GM10248 (cell line): Measurements from ENCODE around the gene WBP2.

ENCODE experiments used
- CTCF ChIA-PET: fragments of 300-600 bp; sonication (Branson Sonifier 250); formaldehyde crosslinking; extraction: SDS; loops from one replicate; lab custom pipeline; 2021; ENCODE audit warnings: antibody characterized with exemption; lab: Yijun Ruan, JAX
- POLR2A ChIA-PET: fragments of 350-650 bp; sonication (Branson Sonifier 250); formaldehyde crosslinking; extraction: SDS; loops from one replicate; lab custom pipeline; 2020; ENCODE audit warnings: antibody characterized with exemption; lab: Yijun Ruan, JAX
- DNase-seq: peaks from one replicate; pipeline ENCODE4 v3.0.0; 2012; ENCODE audit errors: extremely low spot score
- TF ChIP-seq, protein P1 (sequence below): IDR thresholded peaks from 2 replicates; pipeline ENCODE4 v1.5.1; 2012; ENCODE audit warnings: mild to moderate bottlenecking, low read depth; ENCODE audit errors: extremely low read depth, missing control alignments, control extremely low read depth

WBP2 gene

DNA sequence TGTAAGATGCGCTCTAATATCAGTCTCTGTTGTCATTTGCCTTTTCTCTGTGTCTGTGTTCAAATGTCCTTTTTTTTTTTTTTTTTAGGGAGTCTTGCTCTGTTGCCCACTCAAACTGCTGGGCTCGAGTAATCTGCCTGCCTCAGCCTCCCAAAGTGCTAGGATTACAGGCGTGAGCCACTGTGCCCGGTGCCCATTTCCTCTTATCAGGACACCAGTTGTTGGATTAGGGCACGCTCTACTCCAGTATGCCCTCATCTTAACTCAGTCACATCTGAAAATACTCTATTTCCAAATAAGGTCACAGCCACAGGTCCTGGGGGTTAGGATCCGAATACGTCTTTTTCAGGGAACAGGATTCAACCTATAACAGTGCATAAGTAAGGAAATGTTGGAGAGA, 25.1 kb upstream of the WBP2 start:
- ChIA-PET CTCF (interaction anchor here (1.6 to 3.7 kb wide), 2 partner anchors 16 to 18 kb away, joined by 15 to 27 read pairs; partner anchors contain the start of gene TRIM65), POLR2A (no interaction called here)
- TF ChIP-seq, protein P1, sequence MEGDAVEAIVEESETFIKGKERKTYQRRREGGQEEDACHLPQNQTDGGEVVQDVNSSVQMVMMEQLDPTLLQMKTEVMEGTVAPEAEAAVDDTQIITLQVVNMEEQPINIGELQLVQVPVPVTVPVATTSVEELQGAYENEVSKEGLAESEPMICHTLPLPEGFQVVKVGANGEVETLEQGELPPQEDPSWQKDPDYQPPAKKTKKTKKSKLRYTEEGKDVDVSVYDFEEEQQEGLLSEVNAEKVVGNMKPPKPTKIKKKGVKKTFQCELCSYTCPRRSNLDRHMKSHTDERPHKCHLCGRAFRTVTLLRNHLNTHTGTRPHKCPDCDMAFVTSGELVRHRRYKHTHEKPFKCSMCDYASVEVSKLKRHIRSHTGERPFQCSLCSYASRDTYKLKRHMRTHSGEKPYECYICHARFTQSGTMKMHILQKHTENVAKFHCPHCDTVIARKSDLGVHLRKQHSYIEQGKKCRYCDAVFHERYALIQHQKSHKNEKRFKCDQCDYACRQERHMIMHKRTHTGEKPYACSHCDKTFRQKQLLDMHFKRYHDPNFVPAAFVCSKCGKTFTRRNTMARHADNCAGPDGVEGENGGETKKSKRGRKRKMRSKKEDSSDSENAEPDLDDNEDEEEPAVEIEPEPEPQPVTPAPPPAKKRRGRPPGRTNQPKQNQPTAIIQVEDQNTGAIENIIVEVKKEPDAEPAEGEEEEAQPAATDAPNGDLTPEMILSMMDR, result no peak
- no peak for DNase-seq

DNA sequence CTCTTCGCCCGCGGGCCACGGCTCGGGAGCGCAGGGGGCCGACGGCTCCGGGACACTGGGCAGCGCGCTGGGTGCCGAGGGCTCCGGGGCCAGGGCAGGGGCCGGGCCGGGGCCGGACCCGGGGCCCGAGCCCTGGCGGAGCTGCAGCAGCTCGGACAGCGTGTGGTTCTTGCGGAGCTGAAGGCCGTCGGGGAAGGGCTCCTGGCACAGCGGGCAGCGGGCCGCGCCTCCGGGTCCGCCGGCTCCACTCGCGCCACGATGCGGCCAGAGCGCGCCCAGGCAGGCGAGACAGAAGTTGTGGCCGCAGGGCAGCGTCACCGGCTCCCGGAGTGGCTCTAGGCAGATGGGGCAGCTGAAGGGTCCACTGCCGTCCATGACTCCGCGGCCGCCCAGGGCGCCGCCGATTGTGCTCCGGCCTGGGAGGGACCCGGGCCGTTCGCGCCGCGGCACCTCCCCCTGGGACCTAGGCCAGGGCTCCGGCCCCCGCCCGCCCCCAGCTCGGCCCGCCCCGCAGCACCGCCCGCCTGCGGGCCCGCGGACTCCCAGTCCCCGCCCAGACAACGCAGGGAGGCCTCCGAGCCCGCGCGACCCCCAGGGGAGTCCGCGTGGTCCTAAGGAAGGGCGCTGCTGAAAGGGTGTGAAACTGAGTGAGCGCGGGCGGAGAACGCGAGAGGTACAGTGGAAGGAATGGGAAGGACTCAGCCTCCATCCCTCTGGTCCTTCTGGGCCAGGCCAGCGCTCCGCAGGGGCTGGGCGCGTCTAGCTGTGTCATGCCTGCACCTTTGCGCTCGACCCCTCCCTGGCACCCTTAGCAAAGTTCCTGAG, 23.3 kb upstream of the WBP2 start, which contains the start of gene TRIM47:
Gene TRIM47, minus strand, starts transcription at position 408 of the 825 bp plus-strand sequence. Its CDS starts 33 bp downstream, at position 375.
- ChIA-PET POLR2A (interaction anchor here (0.5 to 0.6 kb wide), 2 partner anchors 108 to 182 kb away, joined by 3 to 5 read pairs; no protein-coding TSS in a partner anchor), CTCF (interaction anchor here (0.7 to 3.7 kb wide), 11 partner anchors 9 to 475 kb away, joined by 3 to 27 read pairs (median 5); partner anchors contain the start of genes PRPSAP1, TRIM65 and WBP2)
- no peak for DNase-seq
- TF ChIP-seq, protein P1, result no peak

DNA sequence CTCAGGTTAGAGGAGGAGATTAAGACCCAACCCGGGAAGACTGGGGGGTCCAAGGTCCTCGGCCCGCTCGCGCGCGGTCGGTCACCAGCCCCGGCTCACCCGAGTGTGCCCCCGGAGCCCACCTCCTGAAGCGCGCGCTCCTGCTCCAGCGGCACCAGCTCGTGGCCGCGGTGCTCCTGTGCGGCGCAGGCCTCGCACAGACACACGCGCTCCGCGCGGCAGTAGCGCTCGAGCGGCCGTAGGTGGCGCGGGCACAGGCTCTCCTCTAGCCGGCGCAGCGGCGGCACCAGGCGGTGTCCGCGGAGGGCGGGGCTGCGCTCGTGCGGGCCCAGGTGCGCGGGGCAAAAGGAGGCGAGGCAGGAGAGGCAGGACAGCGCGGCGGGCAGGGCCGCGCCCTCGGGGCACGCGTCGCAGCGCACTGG, 22.6 kb upstream of the WBP2 start:
- DNase-seq, result peak; percentile 73
- TF ChIP-seq, protein P1, result peak; percentile 56
- ChIA-PET CTCF (interaction anchor here (0.6 to 3.7 kb wide), 17 partner anchors 8 to 476 kb away, joined by 3 to 27 read pairs (median 4); partner anchors contain the start of genes MRPL38, PRPSAP1, TRIM65 and WBP2), POLR2A (interaction anchor here (0.5 kb wide), 1 partner anchor 182 kb away, joined by 3 read pairs; no protein-coding TSS in a partner anchor)

DNA sequence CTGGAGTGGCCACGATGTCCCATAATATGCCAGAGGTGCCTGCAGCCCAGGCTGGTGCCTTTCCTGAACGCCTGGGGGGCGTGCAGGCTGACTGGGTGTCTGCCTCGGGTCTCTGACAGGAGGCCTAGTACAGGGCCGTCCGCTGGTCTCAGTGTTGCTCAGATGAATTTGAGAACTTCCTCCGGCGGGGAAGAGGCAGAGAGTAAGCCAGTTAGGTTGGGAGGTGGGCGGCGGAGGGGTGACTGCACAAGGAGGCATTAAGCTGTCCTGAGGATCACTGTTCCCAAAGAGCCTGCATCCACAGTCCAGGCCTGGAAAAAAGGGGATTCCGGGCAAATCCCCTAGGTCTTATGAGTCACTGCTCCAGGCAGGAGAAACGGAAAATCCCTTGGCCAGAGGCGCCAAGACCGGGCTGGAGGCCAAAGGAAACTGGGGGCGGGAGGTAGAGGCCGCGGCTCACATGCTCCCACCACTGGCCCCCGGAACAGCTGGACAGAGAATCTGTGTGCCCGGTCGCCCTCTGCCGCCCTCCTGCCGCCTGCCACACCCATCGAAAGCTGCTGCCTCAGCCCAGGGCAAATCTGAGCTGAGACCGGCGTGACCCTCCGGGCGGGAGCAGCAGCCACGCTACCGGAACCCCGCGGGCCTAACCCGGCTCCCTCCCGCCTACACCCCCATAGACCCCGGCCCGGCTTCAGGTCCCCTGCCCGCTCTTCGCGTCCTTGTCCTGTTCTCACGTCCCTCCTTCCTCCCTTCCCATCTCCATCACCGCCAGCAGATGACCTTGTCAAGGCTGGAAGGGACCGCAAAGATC, 22.0 kb upstream of the WBP2 start:
- POLR2A ChIA-PET, result no interaction called here
- TF ChIP-seq, protein P1, result peak; percentile 11
- CTCF ChIA-PET, result interaction anchor here (0.6 to 3.7 kb wide), 14 partner anchors 10 to 476 kb away, joined by 3 to 27 read pairs (median 4); partner anchors contain the start of genes MRPL38, PRPSAP1, TRIM65 and WBP2
- DNase-seq, result no peak

DNA sequence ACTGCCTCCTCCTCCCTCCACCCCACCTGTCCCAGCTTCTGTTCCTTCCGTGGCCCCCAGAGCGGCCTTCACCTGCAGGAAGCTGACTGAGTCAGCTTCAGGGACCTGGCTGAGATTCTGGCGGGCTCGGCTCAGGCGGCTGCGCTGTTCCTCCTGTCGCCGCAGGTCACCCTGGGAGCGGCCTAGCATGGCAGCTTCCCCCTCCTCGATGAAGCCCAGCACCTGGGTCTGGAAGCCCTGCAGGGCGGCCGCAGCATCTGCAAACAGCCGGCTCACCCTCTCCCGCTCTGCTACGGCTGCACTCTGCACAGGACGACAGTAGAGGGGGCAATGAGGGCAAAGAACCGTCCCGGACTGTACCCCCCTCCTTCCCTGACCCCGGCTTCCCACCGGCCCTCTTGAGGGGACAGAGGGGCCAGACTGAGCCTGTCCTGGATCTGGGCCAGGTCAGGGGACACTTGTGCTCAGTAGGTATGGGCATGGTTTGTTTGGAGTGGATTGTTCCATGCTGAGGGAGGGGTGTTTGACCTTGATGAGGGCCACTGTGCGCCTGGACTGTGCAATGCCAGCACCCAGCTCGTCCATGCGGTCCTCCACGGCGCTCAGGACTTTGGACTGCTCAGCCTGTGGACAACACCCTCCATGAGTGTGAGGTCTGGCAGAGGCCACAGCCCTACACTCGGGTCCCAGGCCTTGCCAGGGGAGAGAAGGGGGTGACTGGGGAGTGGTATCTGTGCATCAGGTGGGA, 21.2 kb upstream of the WBP2 start:
- ChIA-PET CTCF (interaction anchor here (1.0 to 7.5 kb wide), 14 partner anchors 9 to 132 kb away, joined by 3 to 89 read pairs (median 5); partner anchors contain the start of genes MRPL38 and WBP2), POLR2A (no interaction called here)
- peak; percentile 55 for DNase-seq
- TF ChIP-seq, protein P1, result peak; percentile 35
